Keratinocyte (primary cell): ENCODE data around the gene PRR11. TPM values are rescaled to one million over a fixed set of nuclear protein-coding genes. Genes with fewer than 3 reads are reported as not detected.
A peak's percentile ranks its signal among the peaks of the same experiment; 100 is the strongest.

Source experiments
- DNase-seq: peaks from one replicate; pipeline ENCODE4 v3.0.0-alpha.2; 2011; ENCODE audit warnings: low read depth, missing footprints, low spot score
- FAIRE-seq: peaks from 2 replicates; lab custom pipeline; 2011; peaks lifted over from hg19 to GRCh38; lab: Jason Lieb, UNC
- H2AFZ ChIP-seq: 2 replicates; pipeline ENCODE4 v1.6.0; 2012; ENCODE audit warnings: low read length, control low read depth, inconsistent platforms; ENCODE audit not compliant: control insufficient read depth
- H3K27ac ChIP-seq: 2 replicates; pipeline ENCODE4 v1.5.1; 2011; ENCODE audit warnings: low read length; ENCODE audit not compliant: control insufficient read depth, insufficient read depth
- H3K27me3 ChIP-seq: 3 replicates; pipeline ENCODE4 v1.6.0; 2011; ENCODE audit warnings: low read length; ENCODE audit not compliant: control insufficient read depth, insufficient read depth; ENCODE audit errors: extremely low read depth
- H3K36me3 ChIP-seq, 2 experiments: 2 replicates in 1 of 2; 3 replicates in 1 of 2; pipeline ENCODE4 v1.5.1; 2011; ENCODE audit warnings: low read length in 2 of 2, mild to moderate bottlenecking in 1 of 2; ENCODE audit not compliant: control insufficient read depth in 2 of 2, insufficient read depth in 2 of 2; ENCODE audit errors: extremely low read depth in 1 of 2
- H3K4me1 ChIP-seq: 3 replicates; pipeline ENCODE4 v1.5.1; 2011; ENCODE audit warnings: low read length; ENCODE audit not compliant: control insufficient read depth, insufficient read depth; ENCODE audit errors: extremely low read depth
- H3K4me2 ChIP-seq: 3 replicates; pipeline ENCODE4 v1.6.0; 2011; ENCODE audit warnings: low read depth, low read length; ENCODE audit not compliant: control insufficient read depth, insufficient read depth; ENCODE audit errors: extremely low read depth
- H3K4me3 ChIP-seq, 3 experiments: fragments of 200-600 bp in 1 of 3; sonication (generic) in 1 of 3; 2 replicates in 2 of 3; 3 replicates in 1 of 3; pipeline ENCODE4 v1.5.1; 2011 to 2016; ENCODE audit warnings: low read length in 3 of 3, mild to moderate bottlenecking in 3 of 3, control low read depth in 2 of 3, inconsistent platforms in 1 of 3, low read depth in 1 of 3, mixed read lengths in 1 of 3, mixed run types in 1 of 3, moderate library complexity in 1 of 3; ENCODE audit not compliant: control insufficient read depth in 2 of 3, insufficient read depth in 2 of 3; ENCODE audit errors: extremely low read depth in 1 of 3
- H3K79me2 ChIP-seq: 2 replicates; pipeline ENCODE4 v1.6.0; 2012; ENCODE audit warnings: low read length; ENCODE audit not compliant: control insufficient read depth, insufficient read depth
- H3K9ac ChIP-seq: 3 replicates; pipeline ENCODE4 v1.6.0; 2011; ENCODE audit warnings: low read length; ENCODE audit not compliant: control insufficient read depth, insufficient read depth; ENCODE audit errors: extremely low read depth
- H3K9me1 ChIP-seq: 3 replicates; pipeline ENCODE4 v1.6.0; 2011; ENCODE audit warnings: low read length; ENCODE audit not compliant: control insufficient read depth, insufficient read depth; ENCODE audit errors: extremely low read depth
- H3K9me3 ChIP-seq: 2 replicates; pipeline ENCODE4 v1.5.1; 2012; ENCODE audit warnings: low read depth, low read length; ENCODE audit not compliant: control insufficient read depth
- H4K20me1 ChIP-seq: 3 replicates; pipeline ENCODE4 v1.6.0; 2011; ENCODE audit warnings: low read length; ENCODE audit not compliant: control insufficient read depth, insufficient read depth; ENCODE audit errors: extremely low read depth
- EZH2 ChIP-seq: IDR thresholded peaks from one replicate; pipeline ENCODE4 v1.6.1; 2012; ENCODE audit warnings: inconsistent platforms, mild to moderate bottlenecking, low read length, moderate library complexity
- dilution Hi-C: fragments of 300-500 bp; cut with MboI; formaldehyde crosslinking; loops from one replicate; pipeline ENCODE4 v1.7.0; 2020; ENCODE audit warnings: low sequenced_read_pairs; ENCODE audit not compliant: extremely low pct_ligation_motif_present
- polyA plus RNA-seq, 5 experiments: library from polyadenylated mRNA; depleted of rRNA in 3 of 5; stranded (reverse) in 3 of 5; stranded (forward) in 1 of 5; unstranded in 1 of 5; fragments of >200 nt; gene quantifications; 1 replicate in 1 of 5; 2 replicates in 3 of 5; 3 replicates in 1 of 5; pipeline versions ENCODE4 v1.2.1 to v1.2.3, GENCODE V29; 2011 to 2012; ENCODE audit warnings: missing spikeins in 2 of 5, low read depth in 1 of 5, low replicate concordance in 1 of 5
- TF ChIP-seq, protein P1 (sequence below), 3 experiments: IDR thresholded peaks in 1 of 3; conservative IDR thresholded peaks in 1 of 3; optimal IDR thresholded peaks in 1 of 3; 2 replicates in 2 of 3; 3 replicates in 1 of 3; pipeline versions ENCODE3 to v1.5.1; 2011; ENCODE audit warnings: low read length in 3 of 3, mild to moderate bottlenecking in 3 of 3, moderate library complexity in 2 of 3, control low read depth in 1 of 3, inconsistent platforms in 1 of 3; ENCODE audit not compliant: insufficient read depth in 2 of 3; ENCODE audit errors: extremely low read depth in 1 of 3

The PRR11 gene
- polyA plus RNA-seq, 1 donor (not counting 4 experiments of a cell fraction or from before 2014, with no cell fraction given): 40.1 TPM

GRCh38 chr17:59165933-59166342 is 10.4 kb downstream of the PRR11 start:
- no peak overlapping the region for H3K27ac ChIP-seq

DNA sequence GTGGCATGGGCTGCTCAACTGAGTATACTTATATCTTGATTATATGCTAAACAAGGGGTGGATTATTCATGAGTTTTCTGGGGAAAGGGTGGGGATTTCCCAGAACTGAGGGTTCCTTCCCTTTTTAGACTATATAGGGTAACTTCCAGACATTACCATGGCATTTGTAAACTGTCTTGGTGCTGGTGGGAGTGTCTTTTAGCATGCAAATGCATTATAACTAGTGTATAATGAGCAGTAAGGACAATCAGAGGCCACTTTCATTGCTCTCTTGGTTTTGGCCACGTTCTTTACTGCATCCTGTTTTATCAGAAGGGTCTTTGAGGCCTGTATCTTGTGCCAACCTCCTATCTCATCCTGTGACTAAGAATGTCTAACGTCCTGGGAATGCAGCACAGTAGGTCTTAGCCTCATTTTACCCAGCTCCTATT is 12.0 kb downstream of the PRR11 start:
- Histone ChIP-seq H3K9me3 (no peaks in the 10 kb centered on the region), H2AFZ (peak overlapping the region; percentile 74), H3K9me1 (no peaks in the 10 kb centered on the region), H3K27ac (peak overlapping the region; percentile 54), H3K4me3 (no peak overlapping the region), H3K4me2 (peak overlapping the region; percentile 62), H3K79me2 (peaks cover 57% of the 10 kb centered on the region), H4K20me1 (no peaks in the 10 kb centered on the region), H3K27me3 (no peaks in the 10 kb centered on the region), H3K36me3 (peaks cover 0 to 3% of the 10 kb centered on the region in 2 experiments), H3K4me1 (peaks cover 17% of the 10 kb centered on the region), H3K9ac (no peak overlapping the region)
- dilution Hi-C loops: no loop called here
- DNase-seq: no peak
- TF ChIP-seq, protein P1, sequence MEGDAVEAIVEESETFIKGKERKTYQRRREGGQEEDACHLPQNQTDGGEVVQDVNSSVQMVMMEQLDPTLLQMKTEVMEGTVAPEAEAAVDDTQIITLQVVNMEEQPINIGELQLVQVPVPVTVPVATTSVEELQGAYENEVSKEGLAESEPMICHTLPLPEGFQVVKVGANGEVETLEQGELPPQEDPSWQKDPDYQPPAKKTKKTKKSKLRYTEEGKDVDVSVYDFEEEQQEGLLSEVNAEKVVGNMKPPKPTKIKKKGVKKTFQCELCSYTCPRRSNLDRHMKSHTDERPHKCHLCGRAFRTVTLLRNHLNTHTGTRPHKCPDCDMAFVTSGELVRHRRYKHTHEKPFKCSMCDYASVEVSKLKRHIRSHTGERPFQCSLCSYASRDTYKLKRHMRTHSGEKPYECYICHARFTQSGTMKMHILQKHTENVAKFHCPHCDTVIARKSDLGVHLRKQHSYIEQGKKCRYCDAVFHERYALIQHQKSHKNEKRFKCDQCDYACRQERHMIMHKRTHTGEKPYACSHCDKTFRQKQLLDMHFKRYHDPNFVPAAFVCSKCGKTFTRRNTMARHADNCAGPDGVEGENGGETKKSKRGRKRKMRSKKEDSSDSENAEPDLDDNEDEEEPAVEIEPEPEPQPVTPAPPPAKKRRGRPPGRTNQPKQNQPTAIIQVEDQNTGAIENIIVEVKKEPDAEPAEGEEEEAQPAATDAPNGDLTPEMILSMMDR (optimal IDR thresholded peaks at IDR 0.05 in 1 of 3, IDR thresholded peaks at IDR 0.05 in 1 of 3, conservative IDR thresholded peaks at IDR 0.05 in 1 of 3; ENCODE audit: extremely low read depth in 1 of 3, insufficient read depth in 2 of 3, low read length in 3 of 3): no peak
- TF ChIP-seq EZH2: no peak
- FAIRE-seq: peak; percentile 61

More at GRCh38 chr17:59165933-59166342, 10.4 kb downstream of the PRR11 start:
- H3K9me1 ChIP-seq: no peaks in the 10 kb centered on the region
- no peaks in the 10 kb centered on the region for H3K27me3 ChIP-seq
- peaks cover 17% of the 10 kb centered on the region for H3K4me1 ChIP-seq
- H3K4me2 ChIP-seq: peak overlapping the region; percentile 61
- H3K9me3 ChIP-seq: no peaks in the 10 kb centered on the region
- no peak for FAIRE-seq
- dilution Hi-C loops: no loop called here
- H3K36me3 ChIP-seq: no peaks in the 10 kb centered on the region
- peak overlapping the region in 1 of 3 experiments; percentile 33 for H3K4me3 ChIP-seq
- no peaks in the 10 kb centered on the region for H4K20me1 ChIP-seq
- H3K9ac ChIP-seq: no peak overlapping the region
- TF ChIP-seq EZH2: no peak
- TF ChIP-seq, protein P1 (optimal IDR thresholded peaks at IDR 0.05 in 1 of 3, IDR thresholded peaks at IDR 0.05 in 1 of 3, conservative IDR thresholded peaks at IDR 0.05 in 1 of 3; ENCODE audit: extremely low read depth in 1 of 3, insufficient read depth in 2 of 3, low read length in 3 of 3): peak; percentile 62 to 93 (median 67)
- no peak for DNase-seq
- peak overlapping the region; percentile 64 for H2AFZ ChIP-seq
- peaks cover 72% of the 10 kb centered on the region for H3K79me2 ChIP-seq
